C4-2B (cell line): ENCODE results near the gene SWAP70.

Experiments
- H3K27ac ChIP-seq: fragments of 450-650 bp; 2 replicates; pipeline ENCODE4 v1.5.1; 2017
- ZFX ChIP-seq: fragments of 450-650 bp; IDR thresholded peaks from 2 replicates; pipeline ENCODE4 v1.6.1; 2017
- TF ChIP-seq, protein P1 (sequence below): fragments of 450-650 bp; conservative IDR thresholded peaks from 2 replicates; pipeline ENCODE4 v1.5.1; 2017; ENCODE audit warnings: mild to moderate bottlenecking

Gene SWAP70

DNA sequence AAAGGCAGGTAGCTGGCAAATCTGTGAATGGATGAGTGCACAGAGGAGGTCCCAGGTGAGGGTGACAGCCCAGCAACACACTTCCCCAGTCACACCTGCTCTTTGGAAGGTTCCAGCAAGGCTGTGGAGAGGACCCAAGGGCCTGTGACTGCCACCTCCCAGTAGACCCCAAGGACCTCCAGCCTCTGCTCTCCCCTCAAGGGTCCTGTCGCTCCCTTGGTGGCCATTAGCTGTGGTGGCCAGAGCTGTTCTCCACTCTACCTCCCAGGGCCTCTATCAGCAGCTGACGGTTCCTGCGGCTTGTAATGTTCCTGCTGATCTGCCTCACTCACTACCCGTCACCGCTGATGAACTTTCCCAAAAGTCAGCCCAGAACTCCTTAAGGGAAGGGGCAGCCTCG is 93.0 kb downstream of the SWAP70 start:
- H3K27ac ChIP-seq, result no peak overlapping the region
- TF ChIP-seq, protein P1, sequence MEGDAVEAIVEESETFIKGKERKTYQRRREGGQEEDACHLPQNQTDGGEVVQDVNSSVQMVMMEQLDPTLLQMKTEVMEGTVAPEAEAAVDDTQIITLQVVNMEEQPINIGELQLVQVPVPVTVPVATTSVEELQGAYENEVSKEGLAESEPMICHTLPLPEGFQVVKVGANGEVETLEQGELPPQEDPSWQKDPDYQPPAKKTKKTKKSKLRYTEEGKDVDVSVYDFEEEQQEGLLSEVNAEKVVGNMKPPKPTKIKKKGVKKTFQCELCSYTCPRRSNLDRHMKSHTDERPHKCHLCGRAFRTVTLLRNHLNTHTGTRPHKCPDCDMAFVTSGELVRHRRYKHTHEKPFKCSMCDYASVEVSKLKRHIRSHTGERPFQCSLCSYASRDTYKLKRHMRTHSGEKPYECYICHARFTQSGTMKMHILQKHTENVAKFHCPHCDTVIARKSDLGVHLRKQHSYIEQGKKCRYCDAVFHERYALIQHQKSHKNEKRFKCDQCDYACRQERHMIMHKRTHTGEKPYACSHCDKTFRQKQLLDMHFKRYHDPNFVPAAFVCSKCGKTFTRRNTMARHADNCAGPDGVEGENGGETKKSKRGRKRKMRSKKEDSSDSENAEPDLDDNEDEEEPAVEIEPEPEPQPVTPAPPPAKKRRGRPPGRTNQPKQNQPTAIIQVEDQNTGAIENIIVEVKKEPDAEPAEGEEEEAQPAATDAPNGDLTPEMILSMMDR, result no peak
- no peak for TF ChIP-seq ZFX

DNA sequence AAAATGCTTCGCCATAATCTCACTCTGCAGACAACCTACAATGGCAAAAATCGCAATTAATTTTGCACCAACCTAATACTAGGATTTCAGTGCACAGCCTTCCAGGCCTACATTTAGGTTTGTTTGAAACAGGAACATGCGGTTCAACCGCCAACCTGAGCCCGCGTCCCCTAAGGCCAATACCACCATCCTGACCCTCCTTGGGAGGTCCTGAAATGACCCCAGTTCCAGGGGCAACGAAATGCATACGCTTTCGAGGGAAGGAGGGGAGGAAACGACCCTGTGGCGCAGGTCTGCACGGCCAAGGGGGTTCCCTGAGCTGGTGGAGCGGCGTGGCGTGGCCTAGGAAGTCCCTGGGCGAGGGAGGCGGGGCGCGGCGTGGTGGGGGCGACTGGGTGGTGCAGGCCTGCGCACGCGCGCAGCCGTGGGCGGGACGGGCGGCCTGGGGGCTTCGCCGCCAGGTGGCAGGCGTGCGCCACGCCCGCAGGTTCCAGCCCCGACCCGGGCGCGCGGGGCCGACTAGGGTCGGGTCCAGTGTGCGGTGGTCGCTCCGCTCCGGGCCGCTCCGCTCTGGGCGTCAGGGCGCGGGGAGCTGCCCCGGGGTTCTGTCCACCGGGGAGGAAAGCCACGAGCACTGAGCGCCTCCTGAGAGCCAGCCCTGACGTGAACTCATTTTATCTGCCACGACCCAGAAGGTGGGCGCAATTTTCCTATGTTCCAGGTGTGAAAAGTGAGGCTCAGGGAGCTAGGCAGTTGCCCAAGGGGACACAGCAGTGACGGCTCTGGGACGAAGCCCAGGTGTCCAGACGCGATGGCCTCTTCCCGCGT is 94.1 kb downstream of the SWAP70 start:
- TF ChIP-seq ZFX, result no peak
- TF ChIP-seq, protein P1, result peak; percentile 99
- peak overlapping the region; percentile 61 for H3K27ac ChIP-seq

DNA sequence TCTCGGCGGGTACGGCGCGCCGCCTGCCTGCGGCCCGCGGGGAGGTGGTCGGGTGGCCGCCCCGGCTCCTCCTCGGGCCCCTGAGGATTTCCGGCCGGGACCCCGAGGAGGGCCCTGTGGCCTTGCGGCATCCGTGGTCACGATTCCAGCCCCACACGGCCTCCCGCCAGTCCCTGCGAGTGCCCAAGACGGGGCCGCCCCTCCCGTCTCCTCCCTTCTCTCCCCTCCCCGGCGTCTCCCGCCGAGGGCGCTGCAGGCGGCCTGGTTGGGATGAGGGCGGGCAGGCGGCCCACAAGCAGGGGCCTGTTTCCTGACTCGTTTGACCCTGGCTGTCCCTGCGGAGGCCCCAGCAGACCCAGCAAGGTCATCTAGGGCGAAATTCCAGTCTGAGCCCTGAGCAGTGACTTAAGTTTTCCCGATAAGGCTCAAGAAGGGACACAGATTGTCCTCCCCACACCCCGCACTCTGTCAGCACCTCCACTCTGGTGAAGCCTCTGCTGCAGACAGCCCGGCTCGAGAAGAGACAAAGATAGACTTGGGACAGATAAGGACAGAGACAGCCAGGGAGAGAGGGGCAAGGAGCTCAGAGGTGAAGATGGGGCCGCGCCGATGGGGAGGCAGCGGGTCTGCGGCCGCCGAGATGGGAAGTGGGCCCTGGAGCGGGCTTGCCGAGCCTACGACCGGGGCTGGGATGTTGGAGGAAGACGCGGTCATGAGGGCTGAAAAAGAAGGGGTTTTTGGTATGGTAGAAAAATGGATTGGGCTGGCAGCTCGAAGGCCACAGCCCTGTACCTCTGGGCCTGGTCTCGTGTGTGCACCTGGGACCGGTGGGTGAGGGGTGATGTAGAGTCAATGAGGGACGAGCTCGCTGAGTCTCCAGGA is 95.0 kb downstream of the SWAP70 start:
- H3K27ac ChIP-seq, result peak overlapping the region; percentile 61; the same call in 1 of the 2 replicates
- no peak for TF ChIP-seq ZFX
- TF ChIP-seq, protein P1, result no peak

DNA sequence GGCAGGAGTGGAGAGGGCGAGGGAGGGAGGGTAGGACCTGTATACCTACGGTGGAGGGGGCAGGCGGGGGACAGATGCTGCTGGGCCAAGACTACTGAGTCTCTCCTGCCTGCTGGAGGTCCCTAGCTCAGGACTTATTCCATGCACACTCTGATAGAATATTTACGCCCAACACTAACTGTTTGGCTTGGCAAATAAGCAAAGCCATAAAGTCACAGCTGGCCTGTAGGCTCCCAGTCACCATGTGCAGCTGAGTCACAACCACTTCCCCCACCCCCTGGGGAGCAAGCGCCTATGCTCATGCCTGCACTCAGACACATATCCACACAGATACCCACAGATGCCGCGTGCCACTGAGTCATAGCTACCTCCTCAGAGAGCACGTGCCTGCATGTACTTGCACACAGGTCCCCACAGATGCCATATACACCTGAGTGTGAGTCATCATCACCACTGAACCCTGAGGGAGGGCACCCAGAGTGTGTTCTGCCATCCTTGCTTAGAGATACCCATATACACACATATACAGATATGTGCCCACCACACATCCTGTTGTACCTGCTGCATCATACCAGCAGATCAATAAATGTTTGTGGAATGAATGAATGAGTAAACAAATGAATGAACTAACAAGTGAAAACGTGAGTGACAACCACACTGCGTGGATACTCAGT is 95.8 kb downstream of the SWAP70 start:
- TF ChIP-seq, protein P1, result no peak
- peak overlapping the region; percentile 61; the same call in 1 of the 2 replicates for H3K27ac ChIP-seq

DNA sequence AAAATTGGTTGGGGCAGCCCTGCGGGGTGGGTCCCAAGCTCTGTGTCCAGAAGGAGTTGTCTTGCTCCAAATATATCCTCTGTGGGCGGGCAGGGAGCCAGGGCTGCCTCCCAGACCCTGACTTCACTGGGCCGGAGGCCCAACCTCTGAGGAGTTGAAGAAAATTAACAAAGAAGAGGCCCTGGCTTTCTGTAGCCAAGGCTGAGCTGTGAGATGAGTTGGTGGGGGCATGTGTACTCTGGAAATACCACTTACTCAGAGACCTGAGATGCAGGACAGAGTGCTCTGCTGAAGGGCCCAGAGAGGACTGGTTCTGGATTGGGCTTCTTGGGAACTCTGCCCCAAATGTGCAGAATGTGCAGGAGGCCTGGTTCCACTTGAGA is 96.3 kb downstream of the SWAP70 start:
- peak overlapping the region; percentile 61; the same call in 1 of the 2 replicates for H3K27ac ChIP-seq
- TF ChIP-seq, protein P1, result no peak
- TF ChIP-seq ZFX, result no peak

DNA sequence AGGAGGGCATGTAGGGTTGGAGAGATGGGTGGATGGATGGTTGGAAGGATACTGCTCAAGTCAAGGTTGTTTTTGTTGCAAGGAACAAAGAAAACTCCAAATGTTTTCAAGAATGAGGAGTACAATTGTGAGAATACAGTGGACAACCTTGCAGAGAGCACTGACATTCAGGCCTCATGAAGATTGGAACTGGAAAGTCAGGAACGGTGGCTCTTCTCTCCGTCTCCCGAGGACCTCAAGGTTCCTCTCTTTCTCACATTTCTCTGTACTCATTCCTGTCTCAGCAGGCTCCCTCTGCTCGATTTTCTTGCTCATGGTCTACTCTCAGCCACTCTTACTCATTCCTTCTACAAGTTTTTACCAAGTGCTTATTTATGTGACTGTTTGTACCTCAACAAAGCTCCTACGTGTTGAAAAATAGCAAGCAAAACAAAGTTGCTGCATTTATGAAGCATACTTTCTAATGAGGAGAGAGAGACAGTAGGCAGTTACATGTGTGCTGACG is 97.6 kb downstream of the SWAP70 start:
- no peak overlapping the region for H3K27ac ChIP-seq
- no peak for TF ChIP-seq ZFX
- TF ChIP-seq, protein P1, result no peak
